OCI-LY1 (cell line): Measurements from ENCODE around the gene TMEM19.
A peak's percentile ranks its signal among the peaks of the same experiment; 100 is the strongest.

Experiments
- EZH2 ChIP-seq: fragments of 200-600 bp; sonication (generic), shearing (Covaris generic); IDR thresholded peaks from 2 replicates; pipeline ENCODE4 v1.8.0; 2017; ENCODE audit warnings: borderline replicate concordance, mixed run types, mild to moderate bottlenecking, antibody characterized with exemption, low read length, moderate library complexity, mixed read lengths
- TF ChIP-seq, protein P1 (sequence below): fragments of 200-600 bp; sonication (generic), shearing (Covaris generic); IDR thresholded peaks from 2 replicates; pipeline ENCODE4 v1.5.1; 2017; ENCODE audit warnings: mild to moderate bottlenecking, antibody characterized with exemption, low read length, moderate library complexity, mixed read lengths

DNA sequence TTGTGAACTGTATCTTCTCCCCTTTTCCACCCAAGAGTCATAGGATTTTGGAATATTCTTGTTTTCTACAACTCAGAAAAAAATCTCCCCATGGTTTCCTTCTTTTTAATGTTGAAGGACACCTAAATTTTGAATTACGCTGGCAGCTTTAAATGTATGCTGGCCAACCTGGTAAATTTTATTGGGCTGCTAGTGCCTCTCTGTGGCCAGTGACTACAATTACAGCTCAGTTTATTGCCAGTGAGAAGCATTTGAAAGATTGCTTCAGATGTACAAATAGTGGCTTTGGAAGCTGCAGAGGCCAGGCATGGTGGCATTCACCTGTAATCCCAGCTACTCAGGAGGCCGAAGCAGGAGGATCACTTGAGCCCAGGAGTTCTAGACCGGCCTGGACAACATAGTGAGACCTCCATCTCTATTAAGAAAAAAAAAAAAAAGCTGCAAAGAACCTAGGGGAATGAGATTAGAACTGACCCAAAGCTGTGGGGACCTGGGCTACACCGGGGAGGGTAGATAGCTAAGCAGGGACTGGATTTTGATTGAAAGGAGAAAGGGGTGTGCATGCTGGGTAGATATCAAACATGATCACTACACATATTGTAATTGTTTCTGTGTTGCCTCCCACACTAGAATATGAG is 61.2 kb downstream of the TMEM19 start:
- TF ChIP-seq, protein P1, sequence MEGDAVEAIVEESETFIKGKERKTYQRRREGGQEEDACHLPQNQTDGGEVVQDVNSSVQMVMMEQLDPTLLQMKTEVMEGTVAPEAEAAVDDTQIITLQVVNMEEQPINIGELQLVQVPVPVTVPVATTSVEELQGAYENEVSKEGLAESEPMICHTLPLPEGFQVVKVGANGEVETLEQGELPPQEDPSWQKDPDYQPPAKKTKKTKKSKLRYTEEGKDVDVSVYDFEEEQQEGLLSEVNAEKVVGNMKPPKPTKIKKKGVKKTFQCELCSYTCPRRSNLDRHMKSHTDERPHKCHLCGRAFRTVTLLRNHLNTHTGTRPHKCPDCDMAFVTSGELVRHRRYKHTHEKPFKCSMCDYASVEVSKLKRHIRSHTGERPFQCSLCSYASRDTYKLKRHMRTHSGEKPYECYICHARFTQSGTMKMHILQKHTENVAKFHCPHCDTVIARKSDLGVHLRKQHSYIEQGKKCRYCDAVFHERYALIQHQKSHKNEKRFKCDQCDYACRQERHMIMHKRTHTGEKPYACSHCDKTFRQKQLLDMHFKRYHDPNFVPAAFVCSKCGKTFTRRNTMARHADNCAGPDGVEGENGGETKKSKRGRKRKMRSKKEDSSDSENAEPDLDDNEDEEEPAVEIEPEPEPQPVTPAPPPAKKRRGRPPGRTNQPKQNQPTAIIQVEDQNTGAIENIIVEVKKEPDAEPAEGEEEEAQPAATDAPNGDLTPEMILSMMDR, result peak; percentile 83
- TF ChIP-seq EZH2, result no peak
